ENCODE measurements around the gene KRTAP5-5. TPM values are rescaled to one million over a fixed set of nuclear protein-coding genes. Genes with fewer than 3 reads are reported as not detected.

KRTAP5-5 gene
- total and polyA plus RNA-seq, 2 donors (not counting 1 experiment from before 2014, with no cell fraction given), result not detected

DNA sequence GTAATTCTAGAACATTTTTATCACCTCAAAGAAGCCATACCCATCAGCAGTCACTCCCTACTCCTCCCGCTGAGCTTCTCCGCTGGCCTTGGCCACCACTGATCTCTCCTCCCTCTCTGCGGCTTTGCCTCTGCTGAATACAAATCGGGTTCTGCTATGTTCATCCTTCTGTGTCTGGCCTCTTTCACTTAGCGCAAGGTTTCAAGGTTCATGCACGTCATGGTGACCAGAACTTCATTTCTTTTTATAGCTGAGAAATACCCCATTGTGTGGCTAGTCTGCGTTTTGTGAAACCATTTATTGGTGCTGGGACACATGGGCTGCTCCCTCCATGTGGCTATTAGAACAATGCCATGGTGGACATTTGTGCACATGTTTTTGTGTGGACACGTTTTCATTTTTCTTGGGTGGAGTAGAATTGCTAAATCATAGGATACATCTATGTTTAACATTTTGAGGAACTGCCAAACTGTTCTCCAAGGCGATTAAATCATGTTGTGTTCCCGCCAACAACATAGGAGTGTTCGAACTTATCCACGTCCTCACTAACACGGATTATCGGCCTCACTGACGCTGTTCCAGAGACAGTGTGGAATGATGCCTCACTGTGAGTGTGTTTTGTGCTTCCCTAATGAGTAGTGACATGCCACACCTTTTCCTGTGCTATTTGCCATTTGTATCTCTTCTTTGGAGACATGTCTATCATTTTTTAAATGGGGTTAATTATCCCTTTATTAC is 43.2 kb downstream of the KRTAP5-5 start:
- H3K4me3 Mint-ChIP-seq, result no peak overlapping the region
- peaks cover 0 to 9% (median 0%) of the 10 kb centered on the region in 3 donors for H3K9me3 ChIP-seq (ENCODE audit: control extremely low read depth in 1 of 3, control insufficient read depth in 2 of 3, insufficient read depth in 1 of 3, low read length in 2 of 3)
- no peak overlapping the region for H3K4me3 ChIP-seq (ENCODE audit: control extremely low read depth in 1 of 5, extremely low read depth in 1 of 5, insufficient read depth in 1 of 5, low read depth in 2 of 5, low read length in 4 of 5)
- no peaks in the 10 kb centered on the region for H4K20me1 ChIP-seq (ENCODE audit: control insufficient read depth, insufficient read depth, low read length, poor library complexity, severe bottlenecking)
- peaks cover 42% of the 10 kb centered on the region for H3K27me3 Mint-ChIP-seq
- H3K79me2 ChIP-seq (ENCODE audit: control insufficient read depth, insufficient read depth, low read length), result no peaks in the 10 kb centered on the region
- no peak overlapping the region for H3K27ac Mint-ChIP-seq
- no peak for DNase-seq
- peaks cover 0 to 12% (median 2%) of the 10 kb centered on the region in 4 experiments for H3K27me3 ChIP-seq (replicated peaks in 1 of 4; ENCODE audit: control extremely low read depth in 1 of 4, control insufficient read depth in 3 of 4, insufficient read depth in 4 of 4, low read length in 3 of 4)
- H3K36me3 ChIP-seq (replicated peaks in 1 of 2; ENCODE audit: control extremely low read depth in 1 of 2, control insufficient read depth in 1 of 2, extremely low read depth in 1 of 2, insufficient read depth in 2 of 2, low read length in 1 of 2), result no peaks in the 10 kb centered on the region
- H3K9me3 Mint-ChIP-seq (ENCODE audit: insufficient read depth), result no peaks in the 10 kb centered on the region
- no peak overlapping the region for H3K9ac ChIP-seq (ENCODE audit: low read length)
- ChIA-PET CTCF (no interaction called here), POLR2A (no interaction called here)
- intact Hi-C loops (cut with micrococcal nuclease), result no loop called here
- TF ChIP-seq CTCF (IDR thresholded peaks at IDR 0.05), result no peak
- no peak for TF ChIP-seq EZH2 (IDR thresholded peaks at IDR 0.05; ENCODE audit: borderline replicate concordance, insufficient read depth, low read depth, low read length, poor library complexity, severe bottlenecking)
- H3K27ac ChIP-seq (ENCODE audit: low read length in 2 of 2), result no peak overlapping the region
- H3K4me2 ChIP-seq (replicated peaks; ENCODE audit: low read depth, low read length, poor library complexity, severe bottlenecking), result no peak overlapping the region
- 85% methylated on average over 6 of the region's 15 CpGs for WGBS (ENCODE audit: insufficient coverage)
- H3K4me1 Mint-ChIP-seq, result no peaks in the 10 kb centered on the region
- H3K4me1 ChIP-seq (ENCODE audit: control insufficient read depth in 2 of 2, insufficient read depth in 2 of 2, low read length in 2 of 2), result no peaks in the 10 kb centered on the region
- no peak for ATAC-seq (ENCODE audit: low read depth)
- no peak overlapping the region for H2AFZ ChIP-seq (ENCODE audit: insufficient read depth, low read depth, low read length, poor library complexity, severe bottlenecking)

GRCh38 chr11:1673446-1674172 is 44.0 kb downstream of the KRTAP5-5 start:
- 91% methylated on average over 5 of the region's 11 CpGs for WGBS (ENCODE audit: insufficient coverage)
- no peaks in the 10 kb centered on the region for H3K4me1 Mint-ChIP-seq

More at GRCh38 chr11:1673446-1674172, 44.0 kb downstream of the KRTAP5-5 start:
- intact Hi-C loops (cut with micrococcal nuclease), result no loop called here
- no peak for ATAC-seq (ENCODE audit: low read depth)
- H3K9ac ChIP-seq (ENCODE audit: low read length), result no peak overlapping the region
- H3K4me2 ChIP-seq (replicated peaks; ENCODE audit: low read depth, low read length, poor library complexity, severe bottlenecking), result no peak overlapping the region
- Mint-ChIP-seq H3K9me3 (ENCODE audit: insufficient read depth) (no peaks in the 10 kb centered on the region), H3K27me3 (peaks cover 39% of the 10 kb centered on the region), H3K4me3 (no peak overlapping the region), H3K27ac (no peak overlapping the region)
- peaks cover 0 to 9% (median 0%) of the 10 kb centered on the region in 3 donors for H3K9me3 ChIP-seq (ENCODE audit: control extremely low read depth in 1 of 3, control insufficient read depth in 2 of 3, insufficient read depth in 1 of 3, low read length in 2 of 3)
- peaks cover 0 to 9% (median 2%) of the 10 kb centered on the region in 4 experiments for H3K27me3 ChIP-seq (replicated peaks in 1 of 4; ENCODE audit: control extremely low read depth in 1 of 4, control insufficient read depth in 3 of 4, insufficient read depth in 4 of 4, low read length in 3 of 4)
- TF ChIP-seq CTCF (IDR thresholded peaks at IDR 0.05), result no peak
- TF ChIP-seq EZH2 (IDR thresholded peaks at IDR 0.05; ENCODE audit: borderline replicate concordance, insufficient read depth, low read depth, low read length, poor library complexity, severe bottlenecking), result no peak
- no peaks in the 10 kb centered on the region for H3K36me3 ChIP-seq (replicated peaks in 1 of 2; ENCODE audit: control extremely low read depth in 1 of 2, control insufficient read depth in 1 of 2, extremely low read depth in 1 of 2, insufficient read depth in 2 of 2, low read length in 1 of 2)
- no peak for DNase-seq
- no peaks in the 10 kb centered on the region for H3K79me2 ChIP-seq (ENCODE audit: control insufficient read depth, insufficient read depth, low read length)
- H4K20me1 ChIP-seq (ENCODE audit: control insufficient read depth, insufficient read depth, low read length, poor library complexity, severe bottlenecking), result no peaks in the 10 kb centered on the region
- H2AFZ ChIP-seq (ENCODE audit: insufficient read depth, low read depth, low read length, poor library complexity, severe bottlenecking), result no peak overlapping the region
- no peak overlapping the region for H3K27ac ChIP-seq (ENCODE audit: low read length in 2 of 2)
- no peaks in the 10 kb centered on the region for H3K4me1 ChIP-seq (ENCODE audit: control insufficient read depth in 2 of 2, insufficient read depth in 2 of 2, low read length in 2 of 2)
- H3K4me3 ChIP-seq (ENCODE audit: control extremely low read depth in 1 of 5, extremely low read depth in 1 of 5, insufficient read depth in 1 of 5, low read depth in 2 of 5, low read length in 4 of 5), result no peak overlapping the region
- ChIA-PET CTCF (no interaction called here), POLR2A (no interaction called here)

Data from B cell (primary cell).